ENCODE measurements around the gene RABEP2. TPM values are rescaled to one million over a fixed set of nuclear protein-coding genes. Genes with fewer than 3 reads are reported as not detected.
"Not testable (repeated sequence)": the region's sequence is repeated elsewhere in the genome, so short reads cannot be mapped to it uniquely, and the experiment has no call there.

Gene RABEP2
- total RNA-seq, 1 donor from 2014 or later, result 64.5 TPM

GRCh38 chr16:28895609-28896008, 29.4 kb downstream of the RABEP2 start:
- intact Hi-C loops (cut with DNase I), result no loop called here
- Histone ChIP-seq H3K9me3 (no peaks in the 10 kb centered on the region), H3K27ac (no peak overlapping the region), H3K27me3 (no peaks in the 10 kb centered on the region), H3K4me1 (no peaks in the 10 kb centered on the region), H3K4me3 (no peak overlapping the region), H3K36me3 (no peaks in the 10 kb centered on the region)
- DNase-seq (ENCODE audit: low spot score in 2 of 2), result no peak
- TF ChIP-seq, protein P1, sequence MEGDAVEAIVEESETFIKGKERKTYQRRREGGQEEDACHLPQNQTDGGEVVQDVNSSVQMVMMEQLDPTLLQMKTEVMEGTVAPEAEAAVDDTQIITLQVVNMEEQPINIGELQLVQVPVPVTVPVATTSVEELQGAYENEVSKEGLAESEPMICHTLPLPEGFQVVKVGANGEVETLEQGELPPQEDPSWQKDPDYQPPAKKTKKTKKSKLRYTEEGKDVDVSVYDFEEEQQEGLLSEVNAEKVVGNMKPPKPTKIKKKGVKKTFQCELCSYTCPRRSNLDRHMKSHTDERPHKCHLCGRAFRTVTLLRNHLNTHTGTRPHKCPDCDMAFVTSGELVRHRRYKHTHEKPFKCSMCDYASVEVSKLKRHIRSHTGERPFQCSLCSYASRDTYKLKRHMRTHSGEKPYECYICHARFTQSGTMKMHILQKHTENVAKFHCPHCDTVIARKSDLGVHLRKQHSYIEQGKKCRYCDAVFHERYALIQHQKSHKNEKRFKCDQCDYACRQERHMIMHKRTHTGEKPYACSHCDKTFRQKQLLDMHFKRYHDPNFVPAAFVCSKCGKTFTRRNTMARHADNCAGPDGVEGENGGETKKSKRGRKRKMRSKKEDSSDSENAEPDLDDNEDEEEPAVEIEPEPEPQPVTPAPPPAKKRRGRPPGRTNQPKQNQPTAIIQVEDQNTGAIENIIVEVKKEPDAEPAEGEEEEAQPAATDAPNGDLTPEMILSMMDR (IDR thresholded peaks at IDR 0.05), result no peak

- intact Hi-C loops (cut with DNase I), result no loop called here
- no peak overlapping the region for H3K27ac ChIP-seq
- no peaks in the 10 kb centered on the region for H3K27me3 ChIP-seq
- H3K4me3 ChIP-seq, result no peak overlapping the region
- no peak for DNase-seq (ENCODE audit: low spot score in 2 of 2)
- no peaks in the 10 kb centered on the region for H3K9me3 ChIP-seq
- TF ChIP-seq, protein P1 (IDR thresholded peaks at IDR 0.05), result no peak
- no peaks in the 10 kb centered on the region for H3K4me1 ChIP-seq
- no peaks in the 10 kb centered on the region for H3K36me3 ChIP-seq
These were observed 31.7 kb downstream of the RABEP2 start for GRCh38 chr16:28893291-28893690.

DNA sequence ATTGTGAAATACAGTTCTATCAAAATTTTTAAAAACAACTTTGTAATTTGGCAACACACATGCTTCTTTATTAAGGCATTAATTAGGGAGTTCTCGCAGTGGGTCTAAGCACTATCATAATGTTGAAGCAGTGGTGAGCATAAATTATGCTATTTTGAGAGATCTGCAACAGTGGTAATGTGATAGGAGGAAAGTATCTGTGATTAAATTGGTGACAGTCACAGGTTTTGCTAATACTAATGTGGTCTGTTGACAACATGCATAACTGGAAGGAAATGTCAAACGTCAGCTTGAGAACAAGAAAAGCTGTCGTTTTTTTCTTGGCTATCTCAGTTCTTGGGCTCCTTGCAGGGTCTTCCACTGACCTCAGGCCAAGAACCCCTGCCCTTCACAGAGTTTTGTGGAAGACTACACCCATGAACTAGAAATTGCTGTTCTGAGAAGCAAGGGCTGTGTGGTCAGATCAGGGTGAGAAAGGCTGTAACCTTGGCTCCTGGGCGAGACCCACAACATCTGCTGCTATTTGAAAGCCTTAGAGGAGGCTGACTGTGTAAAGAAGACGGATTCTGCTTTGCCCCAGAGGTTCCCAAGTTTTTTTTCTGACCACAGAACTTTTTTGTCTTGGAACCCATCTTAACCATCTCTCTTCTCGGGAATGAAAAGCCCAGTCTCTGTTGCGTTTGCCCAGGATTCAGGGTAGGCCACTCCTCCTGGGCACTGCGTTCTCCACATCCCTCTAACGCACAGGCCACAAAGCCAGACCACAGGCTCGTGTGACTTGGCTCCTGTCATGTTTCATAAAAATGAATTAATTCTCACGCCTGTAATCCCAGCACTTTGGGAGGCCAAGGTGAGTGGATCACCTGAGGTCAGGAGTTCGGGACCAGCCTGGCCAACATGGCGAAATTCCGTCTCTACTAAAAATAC, 32.8 kb downstream of the RABEP2 start:
- H3K27me3 ChIP-seq, result no peaks in the 10 kb centered on the region
- no peak for DNase-seq (ENCODE audit: low spot score in 2 of 2)
- intact Hi-C loops (cut with DNase I), result no loop called here
- TF ChIP-seq, protein P1 (IDR thresholded peaks at IDR 0.05), result no peak
- no peak overlapping the region for H3K4me3 ChIP-seq
- H3K27ac ChIP-seq, result no peak overlapping the region
- no peaks in the 10 kb centered on the region for H3K4me1 ChIP-seq
- H3K36me3 ChIP-seq, result no peaks in the 10 kb centered on the region
- H3K9me3 ChIP-seq, result no peaks in the 10 kb centered on the region

DNA sequence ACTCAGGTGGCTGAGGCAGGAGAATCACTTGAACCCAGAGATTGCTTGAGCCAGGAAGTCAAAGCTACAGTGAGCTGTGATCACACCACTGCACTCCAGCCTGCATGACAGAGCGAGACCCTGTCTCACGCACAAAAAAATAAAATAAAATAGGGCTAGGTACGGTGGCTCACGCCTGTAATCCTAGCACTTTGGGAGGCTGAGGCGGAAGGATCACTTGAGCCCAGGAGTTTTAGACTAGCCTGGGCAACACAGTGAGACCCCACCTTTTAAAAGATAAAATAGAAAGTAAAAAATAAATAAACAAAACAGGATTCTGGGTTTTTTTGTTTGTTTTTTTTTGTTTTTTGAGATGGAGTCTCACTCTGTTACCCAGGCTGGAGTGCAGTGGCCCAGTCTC, 34.7 kb downstream of the RABEP2 start:
- intact Hi-C loops (cut with DNase I); H3K4me1 ChIP-seq; H3K4me3 ChIP-seq; H3K27me3 ChIP-seq; H3K9me3 ChIP-seq; H3K36me3 ChIP-seq; H3K27ac ChIP-seq; DNase-seq (ENCODE audit: low spot score in 2 of 2): not testable (repeated sequence)

- H3K27me3 ChIP-seq, result no peaks in the 10 kb centered on the region
- H3K27ac ChIP-seq, result no peak overlapping the region
- H3K4me3 ChIP-seq, result no peak overlapping the region
- no peaks in the 10 kb centered on the region for H3K9me3 ChIP-seq
- TF ChIP-seq, protein P1 (IDR thresholded peaks at IDR 0.05), result no peak
- H3K36me3 ChIP-seq, result no peaks in the 10 kb centered on the region
- intact Hi-C loops (cut with DNase I), result no loop called here
- H3K4me1 ChIP-seq, result no peaks in the 10 kb centered on the region
- DNase-seq (ENCODE audit: low spot score in 2 of 2), result no peak
These were observed 38.1 kb downstream of the RABEP2 start for GRCh38 chr16:28886945-28887344.

DNA sequence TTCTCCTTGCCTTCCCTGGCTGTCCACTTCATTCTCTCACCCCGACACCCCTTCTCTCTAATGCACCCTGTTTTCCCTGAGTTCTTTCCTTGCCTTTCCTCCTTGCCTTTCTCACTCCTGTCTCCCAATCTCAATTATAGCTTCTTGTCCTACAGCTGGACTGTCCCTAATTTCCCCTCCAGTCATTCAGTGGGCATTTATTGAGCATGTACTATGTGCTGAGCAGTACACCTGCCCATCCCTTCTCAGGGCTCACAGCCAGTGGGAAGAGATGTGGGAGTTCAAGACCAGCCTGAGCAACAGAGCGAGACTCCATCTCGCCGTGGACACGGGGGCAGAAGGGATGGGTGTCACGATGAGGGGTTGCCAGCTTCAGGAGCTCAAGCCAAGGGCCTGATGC, 41.0 kb downstream of the RABEP2 start:
- no peaks in the 10 kb centered on the region for H3K9me3 ChIP-seq
- intact Hi-C loops (cut with DNase I), result no loop called here
- DNase-seq (ENCODE audit: low spot score in 2 of 2), result no peak
- H3K36me3 ChIP-seq, result no peaks in the 10 kb centered on the region
- no peak overlapping the region for H3K27ac ChIP-seq
- H3K4me1 ChIP-seq, result peaks cover 9% of the 10 kb centered on the region in 2 donors
- TF ChIP-seq, protein P1 (IDR thresholded peaks at IDR 0.05), result no peak
- no peaks in the 10 kb centered on the region for H3K27me3 ChIP-seq
- no peak overlapping the region for H3K4me3 ChIP-seq

Measured in ascending aorta (tissue), 2 donors.